SU-DHL-6 (cell line): ENCODE measurements around the gene ADGRB3.

Experiments used
- H2AFZ ChIP-seq: fragments of 200-600 bp; sonication (generic); 2 replicates; pipeline ENCODE4 v1.6.1; 2014; ENCODE audit warnings: low read depth, mild to moderate bottlenecking, moderate library complexity, mixed read lengths, antibody characterized with exemption, low read length; ENCODE audit not compliant: severe bottlenecking
- H3F3A ChIP-seq: fragments of 200-600 bp; shearing (Covaris generic); 2 replicates; pipeline ENCODE4 v1.6.0; 2016; ENCODE audit warnings: antibody characterized with exemption, mild to moderate bottlenecking; ENCODE audit not compliant: insufficient read depth
- H3K27ac ChIP-seq: fragments of 200-600 bp; sonication (generic); 2 replicates; pipeline ENCODE4 v1.5.1; 2016; ENCODE audit warnings: low read depth, mild to moderate bottlenecking, low read length, moderate library complexity, mixed read lengths
- H3K27me3 ChIP-seq: fragments of 200-600 bp; sonication (generic), shearing (Covaris generic); 2 replicates; pipeline ENCODE4 v1.6.0; 2014; ENCODE audit warnings: mild to moderate bottlenecking, low read length
- H3K36me3 ChIP-seq: fragments of 200-600 bp; sonication (generic); 2 replicates; pipeline ENCODE4 v1.6.1; 2014; ENCODE audit warnings: mild to moderate bottlenecking, low read length, mixed read lengths
- H3K4me2 ChIP-seq: fragments of 300-600, 200-600 bp; shearing (Covaris generic), sonication (generic); 2 replicates; pipeline ENCODE4 v1.6.0; 2014; ENCODE audit warnings: low read length, low read depth, mild to moderate bottlenecking; ENCODE audit not compliant: poor library complexity, severe bottlenecking
- H3K4me3 ChIP-seq: fragments of 200-600 bp; sonication (generic); 2 replicates; pipeline ENCODE4 v1.5.1; 2014; ENCODE audit warnings: antibody characterized with exemption, low read length, mild to moderate bottlenecking, mixed read lengths; ENCODE audit not compliant: insufficient read depth, poor library complexity, severe bottlenecking
- H3K79me2 ChIP-seq: fragments of 200-600 bp; sonication (generic); 2 replicates; pipeline ENCODE4 v1.6.1; 2014; ENCODE audit warnings: mild to moderate bottlenecking, low read length, moderate library complexity; ENCODE audit not compliant: insufficient read depth
- H3K9ac ChIP-seq: fragments of 200-600 bp; sonication (generic); 2 replicates; pipeline ENCODE4 v1.7.0; 2014; ENCODE audit warnings: mild to moderate bottlenecking, low read length
- H3K9me2 ChIP-seq: fragments of 200-600 bp; sonication (generic); replicated peaks from 2 replicates; pipeline ENCODE4 v1.6.1; 2014; ENCODE audit warnings: low read length; ENCODE audit not compliant: insufficient read depth
- H3K9me3 ChIP-seq: fragments of 200-600 bp; sonication (generic); 2 replicates; pipeline ENCODE4 v1.6.1; 2014; ENCODE audit warnings: low read length, mixed read lengths; ENCODE audit not compliant: insufficient read depth
- H4K20me1 ChIP-seq: fragments of 200-600 bp; sonication (generic); 2 replicates; pipeline ENCODE4 v1.6.1; 2014; ENCODE audit warnings: low read depth, mild to moderate bottlenecking, antibody characterized with exemption, low read length, moderate library complexity, mixed read lengths
- CTCF ChIP-seq: fragments of 200-600 bp; sonication (generic); IDR thresholded peaks from one replicate; pipeline ENCODE4 v1.5.1; 2017; ENCODE audit warnings: antibody characterized with exemption, mild to moderate bottlenecking, low read length, moderate library complexity; ENCODE audit not compliant: insufficient read depth, poor library complexity, severe bottlenecking
- EZH2phosphoT487 ChIP-seq: fragments of 200-600 bp; sonication (generic), shearing (Covaris generic); conservative IDR thresholded peaks from 2 replicates; pipeline ENCODE4 v1.6.1; 2018; ENCODE audit warnings: mild to moderate bottlenecking, antibody characterized with exemption, low read length, moderate library complexity, mixed read lengths

ADGRB3 gene

GRCh38 chr6:68891419-68891818 is 256.3 kb downstream of the ADGRB3 start:
- Histone ChIP-seq H3K9me3 (no peaks in the 10 kb centered on the region), H3K4me2 (no peak overlapping the region), H3K9me2 (no peaks in the 10 kb centered on the region), H3K36me3 (no peaks in the 10 kb centered on the region), H2AFZ (no peak overlapping the region), H3K27me3 (no peaks in the 10 kb centered on the region), H3K4me3 (no peak overlapping the region), H3F3A (no peaks in the 10 kb centered on the region), H3K9ac (no peak overlapping the region), H3K79me2 (no peaks in the 10 kb centered on the region), H3K27ac (no peak overlapping the region), H4K20me1 (no peaks in the 10 kb centered on the region)
- TF ChIP-seq CTCF (no peak), EZH2phosphoT487 (no peak)

- no peak overlapping the region for H3K4me3 ChIP-seq
- H2AFZ ChIP-seq = no peak overlapping the region
- H3K27ac ChIP-seq = no peak overlapping the region
- no peak overlapping the region for H3K4me2 ChIP-seq
- no peak for TF ChIP-seq EZH2phosphoT487
- H3K9me2 ChIP-seq = no peaks in the 10 kb centered on the region
- no peaks in the 10 kb centered on the region for H3K27me3 ChIP-seq
- no peak overlapping the region for H3K9ac ChIP-seq
- no peaks in the 10 kb centered on the region for H3F3A ChIP-seq
- H4K20me1 ChIP-seq = no peaks in the 10 kb centered on the region
- no peaks in the 10 kb centered on the region for H3K9me3 ChIP-seq
- H3K79me2 ChIP-seq = no peaks in the 10 kb centered on the region
- no peaks in the 10 kb centered on the region for H3K36me3 ChIP-seq
These were observed 257.4 kb downstream of the ADGRB3 start for GRCh38 chr6:68892452-68892851.

- Histone ChIP-seq H3F3A (no peaks in the 10 kb centered on the region), H3K27me3 (no peaks in the 10 kb centered on the region), H3K9ac (no peak overlapping the region), H3K27ac (no peak overlapping the region), H3K79me2 (no peaks in the 10 kb centered on the region), H3K36me3 (no peaks in the 10 kb centered on the region), H2AFZ (no peak overlapping the region), H3K9me2 (no peaks in the 10 kb centered on the region), H3K4me2 (no peak overlapping the region), H3K9me3 (no peaks in the 10 kb centered on the region), H4K20me1 (no peaks in the 10 kb centered on the region), H3K4me3 (no peak overlapping the region)
- TF ChIP-seq EZH2phosphoT487 = no peak
These were observed 260.8 kb downstream of the ADGRB3 start for GRCh38 chr6:68895929-68896328.

GRCh38 chr6:68901044-68901443 is 266.0 kb downstream of the ADGRB3 start:
- Histone ChIP-seq H3K27ac (no peak overlapping the region), H4K20me1 (no peaks in the 10 kb centered on the region), H3K9ac (no peak overlapping the region), H3K9me3 (no peaks in the 10 kb centered on the region), H3K27me3 (no peaks in the 10 kb centered on the region), H3K4me3 (no peak overlapping the region), H3K9me2 (no peaks in the 10 kb centered on the region), H2AFZ (no peak overlapping the region), H3K79me2 (no peaks in the 10 kb centered on the region), H3K36me3 (no peaks in the 10 kb centered on the region), H3F3A (no peaks in the 10 kb centered on the region), H3K4me2 (no peak overlapping the region)
- TF ChIP-seq CTCF = no peak
- no peak for TF ChIP-seq EZH2phosphoT487
